Psoas muscle (tissue), 8 donors: Measurements from ENCODE around the gene TMEM43. TPM values are rescaled to one million over a fixed set of nuclear protein-coding genes. Genes with fewer than 3 reads are reported as not detected.
A peak's percentile ranks its signal among the peaks of the same experiment; 100 is the strongest.

Experiments used
- ATAC-seq, 4 donors: fragments of 200-7000 bp; cut with Tn5 transposase; one replicate each; pipeline ENCODE4 v1.9.1; 2020; ENCODE audit warnings: moderate library complexity in 3 of 4, mild to moderate bottlenecking in 2 of 4
- DNase-seq, 2 donors: peaks; one replicate each; pipeline ENCODE4 v3.0.0-alpha.2; 2020
- H3K27ac ChIP-seq: fragments of 200-600 bp; one replicate; pipeline ENCODE4 v1.8.0; 2022
- H3K27me3 ChIP-seq, 3 donors: fragments of 200-600 bp in 1 of 3; one replicate each; pipeline versions ENCODE4 v1.6.1 to v1.8.0; 2013 to 2022; ENCODE audit warnings: low read length in 2 of 3, mild to moderate bottlenecking in 2 of 3, moderate library complexity in 1 of 3; ENCODE audit not compliant: insufficient read depth in 3 of 3
- H3K36me3 ChIP-seq, 2 donors: fragments of 200-600 bp in 1 of 2; one replicate each; pipeline versions ENCODE4 v1.6.1 to v1.8.0; 2013 to 2022; ENCODE audit warnings: low read depth in 1 of 2, mild to moderate bottlenecking in 1 of 2, moderate library complexity in 1 of 2; ENCODE audit not compliant: insufficient read depth in 1 of 2
- H3K4me1 ChIP-seq: fragments of 200-600 bp; one replicate; pipeline ENCODE4 v1.8.0; 2022
- H3K4me3 ChIP-seq: fragments of 200-600 bp; one replicate; pipeline ENCODE4 v1.8.0; 2022; ENCODE audit warnings: mild to moderate bottlenecking
- H3K9me3 ChIP-seq: fragments of 200-600 bp; one replicate; pipeline ENCODE4 v1.8.0; 2022
- CTCF ChIP-seq: fragments of 200-600 bp; IDR thresholded peaks from one replicate; pipeline ENCODE4 v1.8.0; 2022; ENCODE audit warnings: antibody characterized with exemption
- WGBS, 3 donors: extraction: QIAGEN DNeasy Blood & Tissue Kit; methylation state at CpG; one replicate each; pipeline versions ENCODE4 v1.1.6 to v1.1.7; 2013; 5-methylcytosine and 5-hydroxymethylcytosine counted together
- intact Hi-C, 2 donors: fragments of 100-400 bp; cut with DNase I; formaldehyde crosslinking; loops; one replicate each; pipeline versions ENCODE4 v1.11.0 to v1.14.2; 2022
- polyA plus RNA-seq, 3 donors: library from polyadenylated mRNA; stranded (reverse); fragments of 200-250 nt; gene quantifications; one replicate each; pipeline ENCODE4 v1.2.3, GENCODE V29; 2013
- total RNA-seq, 4 donors: library from RNA; stranded (reverse); fragmentation: NEBNext Ultra II Directional in 2 of 4; extraction: Animal tissue kit (Norgen Biotek cat#: 25700) in 2 of 4; gene quantifications; one replicate each; pipeline versions ENCODE4 v1.2.1 to v1.2.4, GENCODE V29; 2021 to 2023
- donor health status: healthy with polysubstance abuse.
- donor health status: DM: no; HTN: no; CAD: no; lungs with moderate emphysema.
- donor health status: Bipolar disorder and iron deficiency.
- donor health status: healthy.
- donor health status: DM: yes; HTN: yes; CAD: no.
- donor health status: DM: no; HTN: no; CAD: no.
- donor health status: DM: no; HTN: no; CAD: no.
- donor health status: DM: yes; HTN: yes; CAD: no.

The TMEM43 gene
- total and polyA plus RNA-seq, 7 donors, result 28.2 to 107 (median 41.5) TPM

DNA sequence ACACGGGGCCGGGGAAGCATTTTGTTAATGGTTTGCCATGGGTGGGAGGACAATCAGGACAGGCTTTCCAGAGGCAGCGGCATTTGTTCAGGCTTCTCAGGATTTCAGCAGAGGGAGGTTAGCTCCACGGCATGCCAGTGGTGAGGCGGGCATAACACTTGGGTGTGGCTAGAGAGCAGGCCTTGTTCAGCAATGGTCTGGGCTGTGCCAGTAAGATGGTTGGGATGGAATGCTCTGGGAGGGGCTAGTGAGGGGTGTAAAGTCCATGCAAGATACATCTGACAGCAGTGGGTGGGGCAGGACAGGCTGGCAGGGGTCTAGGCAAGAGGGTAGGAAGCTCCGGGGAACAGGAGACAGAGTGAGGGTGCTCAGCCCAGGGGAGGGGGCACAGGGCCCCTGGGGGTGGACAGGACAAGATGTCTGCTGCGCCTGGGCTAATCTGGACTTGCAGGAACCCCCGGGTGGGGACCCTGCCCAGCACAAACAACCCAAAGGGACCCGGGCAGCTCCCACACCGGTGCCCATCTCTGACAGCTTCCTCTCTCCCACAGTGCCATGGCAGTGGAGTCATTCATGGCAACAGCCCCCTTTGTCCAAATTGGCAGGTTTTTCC lies 8.4 kb downstream of the TMEM43 start:
- Histone ChIP-seq H3K9me3 (no peaks in the 10 kb centered on the region), H3K27me3 (no peaks in the 10 kb centered on the region), H3K36me3 (peaks cover 16 to 97% of the 10 kb centered on the region in 2 donors), H3K27ac (no peak overlapping the region), H3K4me1 (peaks cover 19% of the 10 kb centered on the region), H3K4me3 (no peak overlapping the region)
- ATAC-seq (no peak), DNase-seq (no peak)
- no peak for TF ChIP-seq CTCF
- intact Hi-C loops, result no loop called here
- WGBS, 3 donors, result 86 to 93% (median 93%) methylated on average over 10 of the region's 10 CpGs

DNA sequence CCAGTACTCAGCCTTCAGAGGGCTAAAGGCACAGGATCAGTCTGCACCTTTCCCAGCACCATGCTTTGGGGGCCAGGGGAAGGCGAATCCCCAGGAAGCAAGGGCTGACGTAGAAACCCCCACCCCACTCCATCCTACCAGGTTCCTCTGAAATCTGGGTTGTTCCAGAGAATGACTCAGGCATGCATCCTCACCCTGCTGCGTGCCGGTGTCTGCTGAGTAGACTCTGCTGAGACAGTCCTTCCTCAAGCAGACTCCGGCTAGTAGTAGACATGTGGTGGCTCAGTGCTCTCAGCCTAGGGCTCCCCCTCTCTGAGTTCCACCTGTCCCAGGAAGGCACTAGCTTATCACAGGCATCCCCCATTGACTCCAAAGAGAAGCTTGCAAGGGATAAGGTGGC lies 9.0 kb downstream of the TMEM43 start:
- no peak for TF ChIP-seq CTCF
- ATAC-seq, result no peak
- H3K36me3 ChIP-seq, result peaks cover 16 to 97% of the 10 kb centered on the region in 2 donors

DNA sequence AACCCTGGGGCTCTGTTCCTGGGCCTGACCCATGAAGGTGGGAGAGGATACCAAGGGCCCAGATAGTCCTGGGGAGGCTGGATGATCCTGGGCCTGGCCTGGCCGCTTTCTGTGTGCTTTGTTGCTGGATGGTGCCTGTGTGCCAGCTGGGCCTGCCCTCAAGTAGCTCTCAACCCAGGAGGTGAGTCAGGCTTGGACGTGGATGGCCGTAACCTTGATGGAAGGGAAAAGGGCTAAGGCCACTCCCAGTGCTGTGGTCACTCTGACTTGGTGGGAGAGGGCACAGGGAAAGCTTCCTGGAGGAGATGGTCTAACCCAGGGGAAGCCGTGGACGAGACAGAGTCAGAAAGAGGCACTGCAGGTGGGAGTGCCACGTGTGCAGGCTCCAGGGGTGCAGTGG lies 9.4 kb downstream of the TMEM43 start:
- Histone ChIP-seq H3K27ac (no peak overlapping the region), H3K9me3 (no peaks in the 10 kb centered on the region), H3K36me3 (peaks cover 15 to 98% of the 10 kb centered on the region in 2 donors), H3K4me3 (no peak overlapping the region), H3K4me1 (peaks cover 20% of the 10 kb centered on the region), H3K27me3 (no peaks in the 10 kb centered on the region)
- ATAC-seq (no peak), DNase-seq (no peak)
- 87 to 92% (median 88%) methylated on average over 6 of the region's 6 CpGs for WGBS, 3 donors
- no peak for TF ChIP-seq CTCF
- intact Hi-C loops, result no loop called here

More for the DNA sequence above, 9.0 kb downstream of the TMEM43 start:
- Histone ChIP-seq H3K27me3 (no peaks in the 10 kb centered on the region), H3K9me3 (no peaks in the 10 kb centered on the region), H3K4me3 (no peak overlapping the region), H3K27ac (no peak overlapping the region), H3K4me1 (peaks cover 20% of the 10 kb centered on the region)
- no peak for DNase-seq
- intact Hi-C loops, result no loop called here
- 94 to 97% (median 95%) methylated on average over 5 of the region's 5 CpGs for WGBS, 3 donors

GRCh38 chr3:14135581-14135980 lies 10.7 kb downstream of the TMEM43 start:
- peaks cover 20% of the 10 kb centered on the region for H3K4me1 ChIP-seq
- H3K27ac ChIP-seq, result no peak overlapping the region
- peaks cover 12 to 98% of the 10 kb centered on the region in 2 donors for H3K36me3 ChIP-seq
- no peaks in the 10 kb centered on the region for H3K9me3 ChIP-seq
- H3K4me3 ChIP-seq, result no peak overlapping the region
- DNase-seq (no peak), ATAC-seq (no peak)
- intact Hi-C loops, result no loop called here
- WGBS, 3 donors, result 86 to 91% (median 87%) methylated on average over 11 of the region's 11 CpGs
- H3K27me3 ChIP-seq, result no peaks in the 10 kb centered on the region
- TF ChIP-seq CTCF, result no peak

GRCh38 chr3:14137004-14137403 lies 12.2 kb downstream of the TMEM43 start:
- ATAC-seq (peak; percentile 84 to 94 (median 86)), DNase-seq (peak; percentile 71 to 94)
- intact Hi-C loops, result no loop called here

More at GRCh38 chr3:14137004-14137403, 12.2 kb downstream of the TMEM43 start:
- Histone ChIP-seq H3K36me3 (peaks cover 11 to 97% of the 10 kb centered on the region in 2 donors), H3K4me1 (peaks cover 29% of the 10 kb centered on the region), H3K27me3 (no peaks in the 10 kb centered on the region), H3K27ac (peak overlapping the region; percentile 93), H3K4me3 (peak overlapping the region; percentile 18), H3K9me3 (no peaks in the 10 kb centered on the region)
- WGBS, 3 donors, result 23 to 51% (median 28%) methylated on average over 3 of the region's 3 CpGs
- no peak for TF ChIP-seq CTCF
